GM21390 (cell line): ENCODE data around the gene AFDN.

Experiments
- ATAC-seq: cut with Tn5 transposase; IDR thresholded peaks from one replicate; pipeline ENCODE4 v1.9.1; 2021; ENCODE audit not compliant: unreplicated experiment

Gene AFDN

GRCh38 chr6:167840526-167841179, 13.9 kb downstream of the AFDN start:
- no peak for ATAC-seq

DNA sequence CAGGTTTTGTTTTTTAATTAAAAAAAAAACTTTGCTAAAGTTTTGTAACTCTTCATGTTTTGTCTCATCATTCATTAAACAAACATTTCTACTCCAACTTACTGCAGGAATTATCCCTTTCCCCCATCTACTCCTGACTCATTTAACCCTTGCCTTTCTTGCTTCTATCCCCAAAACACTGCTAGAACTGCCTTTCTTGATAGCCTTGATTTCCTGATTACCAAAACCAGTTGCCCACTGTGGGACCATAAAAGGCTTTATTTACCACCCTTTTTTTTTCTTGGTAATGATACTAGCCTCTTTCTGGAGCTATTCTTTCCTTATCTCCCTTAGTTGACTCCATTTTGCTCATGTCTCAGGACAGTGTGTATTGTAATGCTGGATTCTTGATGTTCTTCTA, 15.3 kb downstream of the AFDN start:
- ATAC-seq = no peak

GRCh38 chr6:167842457-167842856, 15.7 kb downstream of the AFDN start:
- ATAC-seq = no peak

GRCh38 chr6:167843023-167843422, 16.3 kb downstream of the AFDN start:
- no peak for ATAC-seq

- no peak for ATAC-seq
Observed at GRCh38 chr6:167845856-167846255, 19.1 kb downstream of the AFDN start.

- no peak for ATAC-seq
Observed at GRCh38 chr6:167846997-167847606, 20.4 kb downstream of the AFDN start.

- ATAC-seq = no peak
Observed at GRCh38 chr6:167847936-167848335, 21.2 kb downstream of the AFDN start.

DNA sequence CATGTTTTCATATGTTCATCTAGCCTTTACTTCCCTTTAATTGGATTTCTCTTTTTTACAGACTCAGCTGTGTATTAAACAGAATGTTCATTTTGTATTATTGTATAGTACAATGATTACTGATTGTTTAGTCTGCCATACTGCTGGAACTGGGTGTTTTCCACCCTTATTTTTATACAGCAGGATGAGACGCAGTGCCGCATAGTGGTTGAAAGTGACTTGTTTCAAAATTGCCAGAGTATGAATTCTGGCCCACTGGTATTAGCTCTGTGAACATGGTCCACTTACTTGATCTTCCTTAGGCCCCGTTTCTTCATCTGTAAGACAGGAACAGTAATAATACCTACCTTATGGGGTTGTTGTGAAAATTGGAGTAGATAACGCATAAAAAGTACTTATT, 22.1 kb downstream of the AFDN start:
- ATAC-seq = no peak

GRCh38 chr6:167849846-167850459, 23.2 kb downstream of the AFDN start:
- ATAC-seq = no peak

DNA sequence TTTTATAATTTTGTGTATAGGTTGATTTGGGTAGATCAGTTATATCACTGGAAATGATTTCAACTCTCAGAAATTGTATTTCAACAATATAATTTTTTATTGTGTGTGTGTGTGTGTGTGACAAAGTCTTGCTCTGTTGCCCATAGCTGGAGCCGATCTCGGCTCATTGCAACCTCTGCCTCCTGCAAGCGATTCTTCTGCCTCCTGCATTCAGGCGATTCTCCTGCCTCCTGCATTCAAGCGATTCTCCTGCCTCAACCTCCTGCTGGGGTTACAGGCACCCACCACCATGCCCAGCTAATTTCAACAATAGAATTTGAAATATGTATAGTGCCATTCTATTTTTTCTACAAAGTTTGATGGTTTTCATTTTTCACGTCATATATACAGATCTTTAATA, 24.1 kb downstream of the AFDN start:
- ATAC-seq = no peak

GRCh38 chr6:167851370-167851952, 24.8 kb downstream of the AFDN start:
- ATAC-seq = no peak

GRCh38 chr6:167855825-167856425, 29.2 kb downstream of the AFDN start:
- no peak for ATAC-seq

- no peak for ATAC-seq
Observed at GRCh38 chr6:167856474-167856873, 29.8 kb downstream of the AFDN start.

DNA sequence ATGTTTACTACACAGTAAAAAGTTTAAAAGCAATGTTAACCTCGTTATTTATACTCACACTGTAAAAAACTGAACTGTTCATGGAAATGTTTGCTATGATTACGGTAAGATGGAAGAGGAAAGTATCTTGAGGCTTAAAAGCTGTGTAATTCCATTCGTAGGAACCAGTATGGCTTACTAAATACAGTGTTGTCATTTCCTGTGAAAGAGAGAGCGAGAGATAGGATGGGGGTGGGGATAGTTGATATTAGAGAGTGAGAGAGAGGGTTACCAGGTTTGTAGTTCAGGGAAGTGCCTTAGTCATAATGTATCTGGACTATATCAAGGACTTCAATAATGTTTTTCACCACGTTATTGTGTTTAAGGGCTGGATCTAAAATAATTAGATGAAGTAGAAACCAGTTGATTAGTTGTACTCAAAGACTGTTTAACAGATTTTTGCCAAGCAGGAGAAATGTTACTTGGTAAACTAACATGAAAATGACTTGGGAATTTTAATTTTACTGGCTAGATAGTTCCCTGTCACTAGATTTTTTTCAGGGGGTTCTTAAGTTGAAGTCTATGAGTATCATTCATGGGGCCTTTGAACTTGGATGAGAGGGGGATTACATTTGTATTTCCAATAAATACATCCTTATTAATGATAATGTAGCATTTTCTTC, 30.4 kb downstream of the AFDN start:
- no peak for ATAC-seq

- no peak for ATAC-seq
Observed at GRCh38 chr6:167858086-167858591, 31.4 kb downstream of the AFDN start.

- no peak for ATAC-seq
Observed at GRCh38 chr6:167858842-167859664, 32.3 kb downstream of the AFDN start.

DNA sequence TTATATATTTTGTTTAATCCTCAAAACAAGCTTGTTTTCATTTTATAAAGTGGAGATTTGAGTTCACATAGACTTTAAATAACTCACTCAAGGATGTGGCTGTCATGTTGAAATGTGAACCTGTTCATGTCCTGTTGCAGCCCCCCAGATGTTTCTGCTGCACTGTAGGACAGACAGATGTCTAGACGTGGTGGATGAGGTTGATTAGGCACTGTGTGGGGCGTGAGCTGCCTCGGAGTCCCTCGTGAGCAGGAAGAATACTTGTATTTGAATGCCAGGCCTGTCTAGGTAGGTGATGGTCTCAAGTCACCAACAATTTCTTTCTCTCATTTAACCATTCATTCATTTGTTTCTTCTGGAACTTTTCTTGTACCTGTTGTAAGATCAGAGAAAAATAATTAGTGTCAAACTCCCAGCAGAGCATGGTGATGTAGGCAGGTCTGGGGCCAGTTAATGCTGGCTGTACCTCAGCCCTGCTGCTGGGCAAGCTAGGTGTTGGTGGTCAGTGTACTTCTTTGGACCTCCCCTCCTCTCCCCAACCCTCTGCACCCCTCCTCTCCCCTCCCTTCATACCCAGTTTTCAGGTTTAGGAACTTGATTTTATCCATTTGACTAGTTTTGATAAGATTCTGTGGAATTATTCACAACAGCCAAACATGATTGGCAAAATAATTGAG, 34.0 kb downstream of the AFDN start:
- no peak for ATAC-seq

- ATAC-seq = no peak
Observed at GRCh38 chr6:167861424-167861823, 34.7 kb downstream of the AFDN start.

- no peak for ATAC-seq
Observed at GRCh38 chr6:167863897-167864296, 37.2 kb downstream of the AFDN start.

DNA sequence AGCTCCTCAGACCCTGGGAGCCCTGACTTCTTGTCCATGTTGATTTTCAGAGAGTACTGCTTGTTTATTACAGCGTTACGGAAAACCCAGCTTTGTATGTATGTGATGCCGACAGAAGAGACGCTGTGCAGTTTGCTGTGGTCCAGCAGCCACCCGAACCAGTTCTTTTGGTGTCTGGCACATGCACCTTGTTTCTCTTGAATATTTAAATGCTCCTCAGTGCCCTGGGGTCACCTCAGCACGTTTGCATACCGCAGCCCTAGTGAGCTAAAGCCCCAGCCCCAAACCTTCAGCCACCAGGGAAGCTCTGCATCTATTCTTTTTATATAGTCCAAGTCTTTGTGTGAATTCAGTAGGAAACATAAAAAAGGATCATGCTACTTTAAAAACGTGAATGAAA, 39.9 kb downstream of the AFDN start:
- ATAC-seq = no peak
